Lung (tissue), 12 donors: Measurements from ENCODE around the gene TLX3. TPM values are rescaled to one million over a fixed set of nuclear protein-coding genes. Genes with fewer than 3 reads are reported as not detected.

Source experiments
- ATAC-seq: fragments of 200-7000 bp; cut with Tn5 transposase; one replicate; pipeline ENCODE4 v1.9.1; 2020; ENCODE audit warnings: moderate number of reproducible peaks; ENCODE audit not compliant: insufficient read depth, low FRiP score
- DNase-seq, 3 donors: peaks; one replicate each; pipeline ENCODE4 v3.0.0-alpha.2; 2013 to 2017
- H3K27ac ChIP-seq, 2 donors: one replicate each; pipeline ENCODE4 v1.5.1; 2013; ENCODE audit warnings: mild to moderate bottlenecking in 2 of 2, moderate library complexity in 2 of 2, control low read depth in 1 of 2, inconsistent platforms in 1 of 2, low read depth in 1 of 2, low read length in 1 of 2
- H3K27me3 ChIP-seq, 3 donors: one replicate each; pipeline ENCODE4 v1.5.1; 2013; ENCODE audit warnings: low read length in 2 of 3; ENCODE audit not compliant: control insufficient read depth in 3 of 3, insufficient read depth in 3 of 3
- H3K36me3 ChIP-seq, 4 donors: one replicate each; pipeline ENCODE4 v1.5.1; 2013; ENCODE audit warnings: low read length in 4 of 4, mild to moderate bottlenecking in 1 of 4, moderate library complexity in 1 of 4; ENCODE audit not compliant: control insufficient read depth in 4 of 4, insufficient read depth in 4 of 4
- H3K4me1 ChIP-seq, 5 donors: one replicate each; pipeline ENCODE4 v1.5.1; 2013; ENCODE audit warnings: low read length in 5 of 5, mild to moderate bottlenecking in 2 of 5, moderate library complexity in 1 of 5; ENCODE audit not compliant: control insufficient read depth in 5 of 5, insufficient read depth in 5 of 5
- H3K4me3 ChIP-seq: one replicate; pipeline ENCODE4 v1.5.1; 2013; ENCODE audit warnings: mild to moderate bottlenecking, control low read depth, moderate library complexity
- H3K9ac ChIP-seq, 2 donors: one replicate each; pipeline ENCODE4 v1.5.1; 2013; ENCODE audit warnings: low read length in 2 of 2, control low read depth in 1 of 2; ENCODE audit not compliant: insufficient read depth in 1 of 2
- H3K9me3 ChIP-seq, 4 donors: one replicate each; pipeline ENCODE4 v1.5.1; 2013; ENCODE audit warnings: low read length in 3 of 4, mild to moderate bottlenecking in 1 of 4, moderate library complexity in 1 of 4; ENCODE audit not compliant: control insufficient read depth in 4 of 4, insufficient read depth in 3 of 4
- WGBS, 2 donors: extraction: QIAGEN DNeasy Blood & Tissue Kit; methylation state at CpG; one replicate each; pipeline ENCODE4 v1.1.7; 2013; 5-methylcytosine and 5-hydroxymethylcytosine counted together
- polyA plus RNA-seq, 2 donors: library from polyadenylated mRNA; stranded (reverse); fragments of 200-250 nt; gene quantifications; one replicate each; pipeline ENCODE4 v1.2.1, GENCODE V29; 2013
- total RNA-seq, 2 donors: library from RNA; depleted of rRNA in 1 of 2; stranded (reverse); fragments of >200 nt in 1 of 2; gene quantifications; one replicate each; pipeline ENCODE4 v1.2.1, GENCODE V29; 2014 to 2021
- TF ChIP-seq, protein P1 (sequence below): IDR thresholded peaks from 2 replicates; pipeline ENCODE4 v1.5.1; 2012; ENCODE audit warnings: mild to moderate bottlenecking; ENCODE audit errors: control extremely low read depth, extremely low read depth
- donor health status: control.
- donor health status: control.
- donor health status: Bipolar disorder and iron deficiency.
- donor health status: healthy.
- donor health status: DM: yes; HTN: yes; CAD: no.

TLX3 gene
- total and polyA plus RNA-seq, 4 donors, result not detected

DNA sequence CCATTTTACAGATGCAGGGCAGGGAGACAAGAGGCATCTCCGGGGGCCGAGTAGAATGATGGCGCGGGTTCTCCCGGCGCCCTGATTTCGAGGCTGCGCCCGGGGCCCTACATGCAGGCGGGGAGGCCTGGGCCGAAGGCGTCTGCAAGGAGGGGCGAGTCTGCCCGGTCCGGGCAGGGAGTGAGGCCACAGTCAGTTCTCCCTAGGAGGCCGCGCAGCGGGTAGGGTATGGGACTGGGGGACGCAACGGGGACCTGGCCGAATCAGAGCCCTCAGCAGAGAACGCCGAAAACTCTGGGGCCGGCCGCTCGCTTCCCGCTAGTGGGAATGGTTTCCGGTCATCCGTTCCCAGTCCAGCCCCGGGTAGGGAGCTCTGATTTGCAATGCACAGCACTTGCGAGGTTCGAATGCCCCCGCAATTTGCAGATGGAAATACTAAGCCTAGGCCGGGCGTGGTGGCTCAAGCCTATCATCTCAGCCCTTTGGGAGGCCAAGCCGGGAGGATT, 6.4 kb downstream of the TLX3 start:
- H3K27me3 ChIP-seq, result peaks cover 20 to 90% (median 79%) of the 10 kb centered on the region in 3 donors
- H3K4me3 ChIP-seq, result no peak overlapping the region
- H3K4me1 ChIP-seq, result peaks cover 0 to 45% (median 15%) of the 10 kb centered on the region in 5 donors
- H3K9me3 ChIP-seq, result peaks cover 0 to 14% (median 0%) of the 10 kb centered on the region in 4 donors
- no peak overlapping the region for H3K27ac ChIP-seq
- no peak overlapping the region for H3K9ac ChIP-seq
- ATAC-seq (no peak), DNase-seq (no peak)
- TF ChIP-seq, protein P1, sequence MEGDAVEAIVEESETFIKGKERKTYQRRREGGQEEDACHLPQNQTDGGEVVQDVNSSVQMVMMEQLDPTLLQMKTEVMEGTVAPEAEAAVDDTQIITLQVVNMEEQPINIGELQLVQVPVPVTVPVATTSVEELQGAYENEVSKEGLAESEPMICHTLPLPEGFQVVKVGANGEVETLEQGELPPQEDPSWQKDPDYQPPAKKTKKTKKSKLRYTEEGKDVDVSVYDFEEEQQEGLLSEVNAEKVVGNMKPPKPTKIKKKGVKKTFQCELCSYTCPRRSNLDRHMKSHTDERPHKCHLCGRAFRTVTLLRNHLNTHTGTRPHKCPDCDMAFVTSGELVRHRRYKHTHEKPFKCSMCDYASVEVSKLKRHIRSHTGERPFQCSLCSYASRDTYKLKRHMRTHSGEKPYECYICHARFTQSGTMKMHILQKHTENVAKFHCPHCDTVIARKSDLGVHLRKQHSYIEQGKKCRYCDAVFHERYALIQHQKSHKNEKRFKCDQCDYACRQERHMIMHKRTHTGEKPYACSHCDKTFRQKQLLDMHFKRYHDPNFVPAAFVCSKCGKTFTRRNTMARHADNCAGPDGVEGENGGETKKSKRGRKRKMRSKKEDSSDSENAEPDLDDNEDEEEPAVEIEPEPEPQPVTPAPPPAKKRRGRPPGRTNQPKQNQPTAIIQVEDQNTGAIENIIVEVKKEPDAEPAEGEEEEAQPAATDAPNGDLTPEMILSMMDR, result no peak
- 5% methylated on average over 36 of the region's 36 CpGs for WGBS, 2 donors
- H3K36me3 ChIP-seq, result no peaks in the 10 kb centered on the region

DNA sequence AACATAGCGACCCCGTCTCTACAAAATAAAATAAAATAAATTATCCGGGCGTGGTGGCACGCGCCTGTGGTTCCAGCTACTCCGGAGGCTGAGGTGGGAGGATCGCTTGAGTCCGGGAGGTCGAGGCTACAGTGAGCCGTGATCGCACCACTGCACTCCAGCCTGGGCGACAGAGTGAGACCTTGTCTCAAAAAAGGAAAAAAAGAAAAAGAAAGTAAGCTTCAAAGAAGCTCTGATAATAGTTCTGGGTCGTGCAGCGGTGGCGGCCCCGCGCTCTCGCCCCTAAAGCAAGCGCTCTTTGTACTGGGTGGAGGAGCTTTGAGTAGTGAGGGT, 6.8 kb downstream of the TLX3 start:
- Histone ChIP-seq H3K27me3 (peaks cover 19 to 90% (median 77%) of the 10 kb centered on the region in 3 donors), H3K4me3 (no peak overlapping the region), H3K27ac (no peak overlapping the region), H3K9me3 (peaks cover 0 to 14% (median 0%) of the 10 kb centered on the region in 4 donors), H3K9ac (no peak overlapping the region), H3K4me1 (peaks cover 0 to 41% (median 14%) of the 10 kb centered on the region in 5 donors), H3K36me3 (no peaks in the 10 kb centered on the region)
- TF ChIP-seq, protein P1, result no peak
- ATAC-seq (no peak), DNase-seq (no peak)
- 12 to 16% methylated on average over 20 of the region's 20 CpGs for WGBS, 2 donors

DNA sequence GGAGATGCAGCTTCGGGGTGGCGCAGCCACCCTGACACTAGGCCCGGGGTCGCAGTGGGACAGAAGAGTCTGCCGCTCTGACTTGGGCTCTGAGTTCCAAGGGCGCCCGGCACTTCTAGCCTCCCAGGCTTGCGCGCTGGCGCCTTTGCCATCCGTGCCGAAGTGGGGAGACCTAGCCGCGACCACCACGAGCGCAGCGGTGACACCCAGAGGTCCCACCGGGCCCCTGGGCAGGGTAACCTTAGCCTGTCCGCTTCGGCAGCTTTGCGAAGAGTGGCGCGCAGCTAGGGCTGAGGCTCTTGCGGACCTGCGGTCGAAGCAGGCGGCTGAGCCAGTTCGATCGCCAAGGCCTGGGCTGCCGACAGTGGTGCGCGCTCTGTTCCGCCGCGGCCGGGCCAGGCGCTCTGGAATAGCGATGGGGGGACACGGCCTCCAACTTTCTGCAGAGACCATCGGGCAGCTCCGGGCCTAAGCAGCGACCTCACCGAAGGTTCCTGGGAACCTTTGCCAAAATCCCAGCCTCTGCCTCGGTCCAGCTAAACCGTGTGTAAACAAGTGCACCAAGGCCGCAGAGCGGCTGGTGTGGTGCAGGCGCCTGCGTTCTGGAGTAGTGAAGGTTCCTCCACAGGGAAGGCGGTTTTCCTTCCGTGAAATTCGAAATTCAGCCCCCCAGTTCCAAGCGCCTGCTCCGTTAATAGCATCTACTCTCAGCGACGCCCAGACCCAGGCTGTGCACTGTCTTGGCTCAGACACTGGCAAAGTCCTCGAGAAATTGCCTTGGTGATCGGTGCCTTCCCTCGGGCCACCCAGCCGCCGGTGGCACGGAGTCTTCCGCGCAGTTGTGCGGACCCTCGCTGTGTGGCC, 7.4 kb downstream of the TLX3 start:
- TF ChIP-seq, protein P1, result no peak
- ATAC-seq, result no peak
- peaks cover 0 to 16% (median 0%) of the 10 kb centered on the region in 4 donors for H3K9me3 ChIP-seq
- WGBS, 2 donors, result 5 to 7% methylated on average over 65 to 66 of the region's 66 CpGs
- H3K4me3 ChIP-seq, result no peak overlapping the region
- no peak overlapping the region for H3K27ac ChIP-seq
- H3K4me1 ChIP-seq, result peaks cover 0 to 35% (median 8%) of the 10 kb centered on the region in 5 donors
- H3K9ac ChIP-seq, result no peak overlapping the region
- H3K36me3 ChIP-seq, result no peaks in the 10 kb centered on the region
- peak in 1 of 3 donors; percentile 30 for DNase-seq
- H3K27me3 ChIP-seq, result peaks cover 19 to 95% (median 81%) of the 10 kb centered on the region in 3 donors
